Right lobe of liver (tissue), 6 donors: ENCODE results near the gene ZFC3H1. TPM values are rescaled to one million over a fixed set of nuclear protein-coding genes. Genes with fewer than 3 reads are reported as not detected.

Source experiments
- ATAC-seq, 4 donors: fragments of 200-7000 bp; cut with Tn5 transposase; one replicate each; pipeline ENCODE4 v1.9.1; 2020; ENCODE audit warnings: mild to moderate bottlenecking in 4 of 4, moderate library complexity in 4 of 4
- DNase-seq, 3 donors: peaks; one replicate each; pipeline ENCODE4 v3.0.0-alpha.2; 2020
- H3K27ac ChIP-seq, 3 donors: fragments of 200-600 bp; one replicate each; pipeline ENCODE4 v1.8.0; 2022
- H3K27me3 ChIP-seq, 2 donors: fragments of 200-600 bp; one replicate each; pipeline ENCODE4 v1.8.0; 2022
- H3K36me3 ChIP-seq, 4 donors: fragments of 200-600 bp; sonication (generic) in 1 of 4; one replicate each; pipeline versions ENCODE4 v1.5.1 to v1.8.0; 2017 to 2022; ENCODE audit warnings: control low read depth in 1 of 4
- H3K4me1 ChIP-seq, 4 donors: fragments of 200-600 bp; sonication (generic) in 1 of 4; one replicate each; pipeline versions ENCODE4 v1.5.1 to v1.8.0; 2017 to 2022; ENCODE audit warnings: control low read depth in 1 of 4
- H3K4me3 ChIP-seq, 3 donors: fragments of 200-600 bp; one replicate each; pipeline ENCODE4 v1.8.0; 2022
- H3K9me3 ChIP-seq, 4 donors: fragments of 200-600 bp; sonication (generic) in 1 of 4; one replicate each; pipeline versions ENCODE4 v1.5.1 to v1.8.0; 2017 to 2022; ENCODE audit warnings: control low read depth in 1 of 4
- POLR2A ChIP-seq: fragments of 450-650 bp; IDR thresholded peaks from one replicate; pipeline ENCODE4 v1.6.1; 2017; ENCODE audit warnings: antibody characterized with exemption, mild to moderate bottlenecking
- whole genome bisulfite sequencing: methylation state at CpG from one replicate; pipeline ENCODE4 v1.1.6; 2018; ENCODE audit warnings: low coverage, low lambda C conversion rate; ENCODE audit not compliant: insufficient coverage; ENCODE audit errors: missing lambda C conversion rate; 5-methylcytosine and 5-hydroxymethylcytosine counted together
- intact Hi-C, 2 donors: fragments of 100-400 bp; cut with DNase I; formaldehyde crosslinking; loops; one replicate each; pipeline versions ENCODE4 v1.11.2 to v1.14.1; 2022
- total RNA-seq, 6 experiments: library from RNA; depleted of rRNA in 2 of 6; stranded (reverse); fragments of >200 nt in 2 of 6; fragmentation: NEBNext Ultra II Directional in 3 of 6; extraction: Animal tissue kit (Norgen Biotek cat#: 25700) in 3 of 6; gene quantifications; one replicate each; pipeline versions ENCODE4 v1.1.0 to v1.2.4, GENCODE V29; 2016 to 2023
- TF ChIP-seq, protein P1 (sequence below), 4 donors: fragments of 200-600 bp in 3 of 4; fragments of 450-650 bp in 1 of 4; IDR thresholded peaks; one replicate each; pipeline versions ENCODE4 v1.5.1 to v1.8.0; 2016 to 2022; ENCODE audit warnings: antibody characterized with exemption in 4 of 4, mild to moderate bottlenecking in 2 of 4
- donor health status: DM: no; HTN: yes; CAD: no.
- donor health status: DM: no; HTN: no; CAD: no.
- donor health status: DM: no; HTN: no; CAD: no.
- donor health status: DM: no; HTN: yes; CAD: no.
- donor health status: DM: no; HTN: yes; CAD: no.

ZFC3H1 gene
- total RNA-seq, 6 experiments from 2014 or later = 13.0 to 27.3 (median 19.1) TPM

DNA sequence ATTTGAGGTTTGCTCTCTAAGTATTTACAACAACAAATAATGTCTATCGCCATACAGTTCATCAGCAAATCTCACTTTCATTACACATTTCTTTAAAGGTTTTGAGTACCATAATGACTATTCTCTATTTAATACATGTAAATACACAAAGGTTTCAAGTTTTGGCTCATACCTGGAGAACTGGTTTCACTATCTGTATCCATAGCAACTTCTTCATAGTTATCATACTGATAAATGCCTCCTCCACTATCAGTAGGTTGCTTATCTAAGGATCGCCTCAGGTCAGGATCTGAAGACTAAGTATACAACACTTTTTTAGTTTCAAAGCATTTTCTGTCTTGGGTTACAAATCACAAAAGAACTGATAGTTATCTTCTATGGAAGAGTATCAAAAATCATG is 21.4 kb downstream of the ZFC3H1 start:
- no peaks in the 10 kb centered on the region for H3K4me1 ChIP-seq
- TF ChIP-seq, protein P1, sequence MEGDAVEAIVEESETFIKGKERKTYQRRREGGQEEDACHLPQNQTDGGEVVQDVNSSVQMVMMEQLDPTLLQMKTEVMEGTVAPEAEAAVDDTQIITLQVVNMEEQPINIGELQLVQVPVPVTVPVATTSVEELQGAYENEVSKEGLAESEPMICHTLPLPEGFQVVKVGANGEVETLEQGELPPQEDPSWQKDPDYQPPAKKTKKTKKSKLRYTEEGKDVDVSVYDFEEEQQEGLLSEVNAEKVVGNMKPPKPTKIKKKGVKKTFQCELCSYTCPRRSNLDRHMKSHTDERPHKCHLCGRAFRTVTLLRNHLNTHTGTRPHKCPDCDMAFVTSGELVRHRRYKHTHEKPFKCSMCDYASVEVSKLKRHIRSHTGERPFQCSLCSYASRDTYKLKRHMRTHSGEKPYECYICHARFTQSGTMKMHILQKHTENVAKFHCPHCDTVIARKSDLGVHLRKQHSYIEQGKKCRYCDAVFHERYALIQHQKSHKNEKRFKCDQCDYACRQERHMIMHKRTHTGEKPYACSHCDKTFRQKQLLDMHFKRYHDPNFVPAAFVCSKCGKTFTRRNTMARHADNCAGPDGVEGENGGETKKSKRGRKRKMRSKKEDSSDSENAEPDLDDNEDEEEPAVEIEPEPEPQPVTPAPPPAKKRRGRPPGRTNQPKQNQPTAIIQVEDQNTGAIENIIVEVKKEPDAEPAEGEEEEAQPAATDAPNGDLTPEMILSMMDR (IDR thresholded peaks at IDR 0.05) = no peak
- no peak for TF ChIP-seq POLR2A
- H3K4me3 ChIP-seq = no peak overlapping the region
- no peak for ATAC-seq
- H3K27ac ChIP-seq = no peak overlapping the region
- WGBS = 84% methylated on average over 2 of the region's 2 CpGs
- DNase-seq = no peak
- H3K9me3 ChIP-seq = no peaks in the 10 kb centered on the region
- H3K27me3 ChIP-seq = no peaks in the 10 kb centered on the region
- peaks cover 0 to 82% (median 21%) of the 10 kb centered on the region in 4 donors for H3K36me3 ChIP-seq
- intact Hi-C loops = no loop called here

DNA sequence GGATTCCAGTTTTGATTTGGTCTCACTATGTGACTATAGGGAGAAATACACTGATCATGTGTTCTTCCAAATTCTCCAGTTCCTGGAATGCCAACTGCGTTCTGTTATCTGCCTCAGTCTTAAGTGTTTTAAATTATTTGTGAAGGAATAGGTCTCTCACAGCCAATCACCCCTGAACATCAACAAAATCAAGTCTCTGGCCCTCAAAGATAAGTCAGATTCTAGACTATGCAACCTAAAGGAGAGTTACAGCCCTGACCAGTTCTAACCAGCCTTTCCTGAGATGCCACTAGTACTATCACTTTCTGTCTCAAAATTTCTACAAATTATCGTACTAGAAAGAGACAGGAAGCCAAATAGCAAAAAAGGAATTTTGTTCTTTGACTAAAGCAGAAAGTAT is 22.3 kb downstream of the ZFC3H1 start:
- Histone ChIP-seq H3K27ac (no peak overlapping the region), H3K27me3 (no peaks in the 10 kb centered on the region), H3K9me3 (no peaks in the 10 kb centered on the region), H3K4me3 (no peak overlapping the region), H3K4me1 (no peaks in the 10 kb centered on the region), H3K36me3 (peaks cover 0 to 82% (median 18%) of the 10 kb centered on the region in 4 donors)
- DNase-seq = no peak
- 70% methylated on average over 2 of the region's 2 CpGs for WGBS
- intact Hi-C loops = no loop called here
- no peak for TF ChIP-seq POLR2A
- TF ChIP-seq, protein P1 (IDR thresholded peaks at IDR 0.05) = no peak
- ATAC-seq = no peak

DNA sequence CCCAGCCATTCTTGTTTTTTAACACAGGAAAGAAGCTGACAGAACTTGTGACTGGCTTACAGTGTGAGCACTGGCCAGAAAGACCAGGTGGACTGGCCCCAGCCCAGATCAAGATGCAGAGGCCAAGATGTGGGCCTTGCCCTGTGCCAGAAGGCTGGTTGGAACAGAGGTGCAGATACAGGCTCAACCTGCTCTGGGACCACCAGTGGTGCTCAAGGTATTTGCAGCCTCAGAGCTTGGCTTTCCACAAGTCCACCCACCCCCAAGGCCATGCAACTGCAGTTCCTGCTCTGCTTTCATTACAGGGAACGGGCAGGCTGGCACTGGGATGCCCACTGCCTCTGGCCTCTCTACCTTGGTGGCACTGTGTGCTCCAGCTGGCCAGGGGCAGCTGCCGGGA is 23.3 kb downstream of the ZFC3H1 start:
- Histone ChIP-seq H3K9me3 (no peaks in the 10 kb centered on the region), H3K27ac (no peak overlapping the region), H3K36me3 (peaks cover 0 to 90% (median 23%) of the 10 kb centered on the region in 4 donors), H3K4me1 (no peaks in the 10 kb centered on the region), H3K27me3 (no peaks in the 10 kb centered on the region), H3K4me3 (no peak overlapping the region)
- no peak for DNase-seq
- WGBS = no CpG with 5 or more reads among the region's 2 CpGs
- no peak for ATAC-seq
- intact Hi-C loops = no loop called here
- no peak for TF ChIP-seq POLR2A

DNA sequence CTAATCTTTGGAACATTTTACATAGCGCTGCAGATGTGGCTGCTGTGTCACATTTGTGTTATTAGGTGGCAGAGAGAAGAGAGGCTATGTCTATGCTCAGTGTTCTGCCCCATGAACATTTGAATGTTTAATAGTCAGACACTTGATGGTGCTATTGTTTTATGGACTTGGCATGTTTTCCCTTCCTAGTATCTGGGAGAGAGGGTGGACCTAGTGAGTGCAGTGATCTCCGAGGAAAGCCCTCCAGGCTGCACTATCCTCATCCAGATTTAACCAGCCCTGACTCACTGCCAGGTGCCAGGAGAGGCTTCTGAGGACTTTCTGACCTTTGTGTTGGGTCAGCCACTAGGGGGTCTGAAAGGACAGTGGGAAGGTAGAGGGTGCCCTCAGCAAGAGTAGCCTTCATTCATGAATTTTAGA is 24.3 kb downstream of the ZFC3H1 start:
- intact Hi-C loops = no loop called here
- no peak overlapping the region for H3K4me3 ChIP-seq
- no peaks in the 10 kb centered on the region for H3K9me3 ChIP-seq
- H3K4me1 ChIP-seq = no peaks in the 10 kb centered on the region
- no peak overlapping the region for H3K27ac ChIP-seq
- TF ChIP-seq POLR2A = no peak
- TF ChIP-seq, protein P1 (IDR thresholded peaks at IDR 0.05) = peak in 2 of 4 donors; percentile 2 to 10
- ATAC-seq (peak in 2 of 4 donors; percentile 52 to 65), DNase-seq (no peak)
- peaks cover 0 to 90% (median 25%) of the 10 kb centered on the region in 4 donors for H3K36me3 ChIP-seq
- whole genome bisulfite sequencing = 100% methylated on average over 1 of the region's 2 CpGs
- H3K27me3 ChIP-seq = no peaks in the 10 kb centered on the region

DNA sequence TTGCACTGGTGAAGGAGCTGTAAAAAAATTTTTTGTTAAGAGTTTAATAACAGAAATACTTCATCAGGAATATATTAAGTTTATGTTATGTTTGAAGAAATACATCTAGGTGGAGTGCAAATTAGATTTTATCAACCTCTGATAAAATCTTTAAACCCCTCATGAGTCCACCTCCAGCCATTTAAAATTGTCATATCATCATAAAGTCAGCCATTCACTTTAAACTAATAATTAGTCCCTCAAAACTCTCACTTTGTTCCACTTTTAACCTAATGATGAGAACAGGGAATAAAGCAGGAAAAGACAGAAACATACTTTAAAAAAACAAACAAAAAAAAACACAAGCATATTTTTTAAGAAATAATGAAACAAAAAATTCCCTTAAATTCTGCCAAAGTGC is 25.1 kb downstream of the ZFC3H1 start:
- no peak for TF ChIP-seq POLR2A
- TF ChIP-seq, protein P1 (IDR thresholded peaks at IDR 0.05) = no peak
- DNase-seq = no peak
- H3K9me3 ChIP-seq = no peaks in the 10 kb centered on the region
- peaks cover 0 to 90% (median 27%) of the 10 kb centered on the region in 4 donors for H3K36me3 ChIP-seq
- H3K4me1 ChIP-seq = no peaks in the 10 kb centered on the region
- no peak overlapping the region for H3K27ac ChIP-seq
- H3K4me3 ChIP-seq = no peak overlapping the region
- ATAC-seq = no peak
- H3K27me3 ChIP-seq = no peaks in the 10 kb centered on the region
- intact Hi-C loops = no loop called here
